ENCODE measurements around the gene ZCCHC14.

GRCh38 chr16:87507351-87508069 is 14.7 kb upstream of the ZCCHC14 start:
- TF ChIP-seq CTCF (IDR thresholded peaks at IDR 0.05) (no peak), POLR2AphosphoS5 (IDR thresholded peaks at IDR 0.05) (no peak), EP300 (IDR thresholded peaks at IDR 0.05) (no peak), POLR2A (IDR thresholded peaks at IDR 0.05) (no peak)

Data from upper lobe of left lung (tissue), 4 donors.